Stimulated activated CD8-positive, alpha-beta memory T cell treated with anti-CD3 and anti-CD28 coated beads, Interleukin-12 subunit alpha, Interleukin-12 subunit beta, amount 100 ng/mL, for 24 hours (primary cell): ENCODE results near the gene SLC1A6.
"Not testable (repeated sequence)": the region's sequence is repeated elsewhere in the genome, so short reads cannot be mapped to it uniquely, and the experiment has no call there.

Experiments
- DNase-seq: peaks from one replicate; pipeline ENCODE4 v3.0.0-alpha.2; 2020; ENCODE audit errors: extremely low read depth

The SLC1A6 gene

DNA sequence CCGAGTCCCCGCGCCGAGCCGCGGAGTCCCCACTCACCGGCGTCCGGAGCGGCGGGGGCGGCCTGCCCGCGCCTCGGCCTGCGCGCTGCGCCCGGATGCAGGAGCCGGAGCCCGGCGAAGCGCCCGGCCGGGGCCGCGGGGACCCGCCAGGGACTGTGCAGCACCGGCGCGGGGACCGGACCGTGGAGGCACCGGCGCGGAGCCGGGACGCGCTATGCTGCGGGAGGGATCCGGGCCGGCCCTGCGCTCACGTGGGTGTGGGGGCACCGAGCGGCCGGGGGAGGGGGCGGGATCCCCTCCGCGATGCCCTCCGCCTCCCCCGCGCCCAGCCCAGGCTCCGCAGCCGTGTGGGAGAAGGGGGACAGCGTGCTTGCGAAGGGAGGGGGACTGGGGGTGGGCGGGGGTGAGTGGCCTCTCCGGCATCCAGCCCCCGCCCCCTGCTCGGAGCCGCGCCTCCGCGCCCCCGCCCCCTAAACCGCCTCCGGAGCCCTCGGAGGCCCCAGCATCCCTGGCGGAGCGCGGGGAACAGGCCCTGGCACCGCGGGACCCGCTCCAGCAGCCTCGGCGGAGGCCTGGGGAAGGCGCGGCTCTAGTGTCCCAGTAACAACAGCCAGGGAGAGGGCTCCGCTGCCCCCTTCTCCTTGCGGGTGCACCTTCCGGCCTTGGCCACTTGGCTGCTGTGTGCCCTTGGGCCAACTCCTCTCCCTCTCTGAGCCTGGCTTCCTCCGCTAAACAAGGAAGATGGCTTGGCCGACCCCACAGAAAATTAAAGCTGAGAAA is at the start of gene SLC1A6:
SLC1A6 (minus strand) TSS at position 389 of the 780 bp plus-strand sequence. CDS start 6,954 bp downstream, outside the sequence.
- no peak for DNase-seq

DNA sequence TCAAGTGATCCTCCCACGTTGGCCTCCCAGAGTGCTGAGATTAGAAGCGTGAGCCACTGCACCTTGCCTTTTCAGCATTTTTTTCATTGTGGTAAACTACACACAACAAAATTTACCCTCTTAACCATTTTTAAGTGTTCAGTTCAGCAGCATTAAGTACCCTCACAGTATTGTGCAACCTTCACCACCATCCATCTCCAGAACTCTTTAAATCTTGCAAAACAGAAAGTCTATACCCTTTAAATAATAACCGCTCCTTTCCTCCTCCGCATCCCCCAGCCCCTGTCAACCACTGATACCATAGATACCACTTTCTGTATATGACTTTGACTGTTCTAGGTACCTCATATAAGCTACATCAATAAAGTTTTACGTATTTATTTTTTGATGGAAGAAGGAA is 48.8 kb upstream of the SLC1A6 start:
- DNase-seq, result no peak

DNA sequence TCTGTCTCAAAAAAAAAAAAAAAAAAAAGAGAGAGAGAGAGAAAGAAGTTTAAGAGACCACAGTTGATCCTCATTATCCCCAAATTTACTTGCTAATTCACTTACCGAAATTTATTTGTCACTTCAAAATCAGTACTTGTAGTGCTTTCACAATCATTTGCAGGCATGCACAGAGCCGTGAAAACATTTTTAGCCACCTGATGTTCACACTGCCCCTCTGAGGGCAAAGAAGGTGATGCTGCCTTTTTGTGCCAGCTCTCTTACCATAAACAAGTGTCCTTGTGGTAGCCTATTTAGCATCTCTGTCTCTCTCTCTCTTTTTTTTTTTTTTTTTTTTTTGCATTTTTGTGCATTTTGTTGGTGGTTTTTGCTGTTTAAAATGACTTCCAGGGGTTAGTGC is 45.6 kb upstream of the SLC1A6 start:
- no peak for DNase-seq

DNA sequence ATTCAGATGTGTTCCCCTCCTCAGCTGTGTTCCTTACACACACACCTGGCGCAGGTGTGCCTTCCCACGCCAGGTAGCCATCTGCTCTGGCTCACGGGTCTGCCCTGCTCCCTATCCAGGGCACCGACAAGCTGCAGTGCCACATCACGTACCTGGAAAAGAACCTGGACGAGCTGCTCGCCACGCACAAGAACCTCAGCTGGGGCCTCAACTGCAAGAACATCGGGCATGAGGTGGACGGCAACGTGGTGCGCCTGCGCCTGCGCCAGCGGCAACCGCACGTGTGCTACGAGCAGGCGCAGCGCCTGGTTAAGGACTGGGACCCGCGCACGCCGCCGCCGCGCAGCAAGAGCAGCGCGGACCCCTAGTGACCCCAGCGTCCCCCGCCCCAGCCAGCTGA is 43.1 kb upstream of the SLC1A6 start:
- DNase-seq, result no peak

DNA sequence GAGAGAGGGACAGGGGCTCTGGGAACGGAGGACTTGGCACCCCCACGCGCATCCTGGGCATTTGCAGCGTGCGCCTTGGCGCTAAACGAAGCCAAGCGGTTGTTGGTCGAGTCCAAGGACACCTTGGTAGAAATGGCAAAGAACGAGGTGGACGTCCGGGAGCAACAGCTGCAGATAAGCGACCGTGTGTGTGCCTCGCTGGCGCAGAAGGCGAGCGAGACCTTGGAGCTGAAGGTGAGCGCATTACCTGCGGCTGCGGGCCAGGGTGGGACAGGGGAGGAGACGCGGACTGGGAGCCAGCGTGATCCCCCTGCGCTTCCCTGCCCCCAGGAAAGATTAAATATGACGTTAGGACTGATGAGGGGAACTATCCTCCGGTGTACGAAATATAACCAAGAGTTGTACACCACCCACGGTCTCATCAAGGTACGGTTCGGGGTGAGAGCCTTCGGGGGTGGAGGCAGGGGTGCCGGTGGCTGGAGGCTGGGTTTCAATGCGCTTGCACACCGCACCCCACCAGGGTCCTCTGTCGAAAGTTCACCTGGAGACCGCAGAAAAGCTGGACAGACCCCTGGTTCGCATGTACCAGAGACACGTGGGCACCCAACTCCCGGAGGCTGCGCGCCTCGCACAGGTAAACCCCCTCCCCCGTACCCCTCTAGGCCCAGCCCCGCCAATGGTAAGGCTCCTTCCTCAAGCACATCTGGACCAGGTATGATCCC is 41.8 kb upstream of the SLC1A6 start:
- no peak for DNase-seq

DNA sequence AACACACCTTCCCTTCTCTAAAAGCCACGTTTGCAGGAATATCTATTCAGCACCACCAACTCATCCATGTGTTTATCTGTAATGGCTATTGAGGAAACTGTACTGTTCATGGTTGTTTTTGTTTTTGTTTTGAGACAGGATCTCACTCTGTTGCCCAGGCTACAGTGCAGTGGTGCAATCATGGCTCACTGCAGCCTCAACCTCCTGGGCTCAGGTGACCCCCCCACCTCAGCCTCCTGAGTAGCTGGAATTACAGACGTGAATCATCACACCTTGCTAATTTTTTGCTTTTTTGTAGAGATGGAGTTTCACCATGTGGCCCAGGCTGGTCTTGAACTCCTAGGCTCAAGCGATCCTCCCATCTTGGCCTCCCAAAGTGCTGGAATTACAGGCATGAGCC is 39.2 kb upstream of the SLC1A6 start:
- DNase-seq, result not testable (repeated sequence)

DNA sequence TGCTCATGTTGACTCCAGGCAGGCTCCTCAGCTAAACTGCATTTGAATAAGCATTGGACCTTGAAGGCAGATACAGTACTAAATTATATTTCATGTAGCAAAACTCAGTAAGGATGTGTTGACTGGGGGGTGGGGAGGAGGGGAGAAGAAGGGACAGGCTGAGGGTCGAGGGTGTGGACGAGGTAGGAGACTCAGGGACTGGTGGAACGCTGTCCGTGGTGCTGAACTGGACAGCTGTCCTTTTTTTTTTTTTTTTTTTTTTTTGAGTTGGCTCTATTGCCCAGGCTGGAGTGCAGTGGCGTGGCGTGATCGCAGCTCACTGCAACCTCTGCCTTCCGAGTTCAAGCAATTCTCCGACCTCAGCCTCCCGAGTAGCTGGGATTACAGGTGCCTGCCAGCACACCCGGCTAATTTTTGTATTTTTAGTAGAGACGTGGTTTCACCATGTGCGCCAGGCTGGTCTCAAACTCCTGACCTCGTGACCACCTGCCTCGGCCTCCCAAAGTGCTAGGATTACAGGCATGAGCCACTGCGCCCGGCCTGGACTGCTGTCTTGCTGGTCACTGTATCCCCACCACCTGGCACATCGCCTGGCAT is 36.4 kb upstream of the SLC1A6 start:
- DNase-seq, result no peak

DNA sequence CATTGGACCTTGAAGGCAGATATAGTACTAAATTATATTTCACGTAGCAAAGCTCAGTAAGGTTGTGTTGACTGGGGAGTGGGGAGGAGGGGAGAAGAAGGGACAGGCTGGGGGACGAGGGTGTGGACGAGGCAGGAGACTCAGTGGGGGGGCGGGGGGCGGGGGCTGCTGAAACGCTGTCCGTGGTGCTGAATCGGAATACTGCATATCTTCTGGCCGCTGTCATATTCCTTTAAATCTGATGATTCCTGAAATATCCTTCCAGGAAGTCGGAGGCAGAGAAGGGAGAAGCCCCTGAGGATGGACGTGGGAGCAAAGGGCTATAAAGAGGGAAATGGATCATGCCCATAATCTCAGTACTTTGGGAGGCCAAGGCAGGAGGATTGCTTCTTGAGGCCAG is 34.9 kb upstream of the SLC1A6 start:
- DNase-seq, result no peak

DNA sequence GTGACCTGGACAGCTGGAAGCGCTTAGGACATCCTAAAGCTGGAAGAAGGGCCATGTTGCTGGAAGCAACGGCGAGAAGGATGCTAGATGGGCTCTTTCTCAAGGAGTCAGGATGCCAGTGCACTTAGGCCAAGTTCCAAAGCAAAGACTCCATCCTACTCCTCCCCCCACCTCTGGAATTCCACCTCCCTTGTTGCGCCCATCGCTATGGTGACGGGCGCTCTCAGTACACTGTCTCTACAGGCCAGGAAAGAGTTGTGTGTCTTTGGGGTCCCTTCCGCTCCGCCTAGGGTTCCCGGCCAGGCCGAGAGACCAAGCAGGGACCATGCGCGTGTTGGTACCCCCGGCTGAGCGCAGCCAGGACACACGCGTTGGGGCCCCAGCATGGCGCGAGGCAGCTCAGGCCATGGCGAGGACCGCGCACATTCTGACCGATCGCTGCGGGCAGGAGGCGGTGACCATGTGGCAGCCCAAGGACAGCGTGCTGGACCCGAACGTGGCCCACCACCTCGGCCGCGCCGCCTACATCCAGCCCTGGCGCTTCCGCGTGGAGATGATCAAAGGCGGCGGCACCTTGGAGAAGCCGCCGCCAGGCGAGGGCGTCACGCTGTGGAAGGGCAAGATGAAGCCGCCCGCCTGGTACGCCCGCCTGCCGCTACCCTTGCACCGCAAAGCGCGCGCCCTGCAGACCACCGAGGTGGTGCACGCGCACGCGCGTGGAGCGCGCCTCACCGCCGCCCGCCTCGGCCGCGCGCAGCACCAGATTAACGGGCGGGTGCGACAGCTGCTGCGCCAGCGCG is 31.0 kb upstream of the SLC1A6 start:
- no peak for DNase-seq

DNA sequence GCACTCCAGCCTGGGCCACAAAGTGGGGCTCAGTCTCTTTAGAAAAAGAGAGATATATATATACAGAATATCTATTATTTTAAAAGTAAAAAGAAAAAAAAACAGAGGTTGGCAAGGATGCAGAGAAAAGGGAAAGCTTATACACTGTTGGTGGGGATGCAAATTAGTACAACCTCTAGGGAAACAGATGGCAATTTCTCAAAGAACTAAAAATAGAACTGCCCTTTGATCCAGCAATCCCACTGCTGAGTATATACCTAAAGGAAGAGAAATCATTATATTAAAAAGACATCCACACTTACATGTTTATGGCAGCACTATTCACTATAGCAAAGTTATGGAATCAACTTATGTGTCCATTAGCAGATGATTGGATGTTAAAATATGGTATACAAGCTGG is 28.6 kb upstream of the SLC1A6 start:
- DNase-seq, result no peak

DNA sequence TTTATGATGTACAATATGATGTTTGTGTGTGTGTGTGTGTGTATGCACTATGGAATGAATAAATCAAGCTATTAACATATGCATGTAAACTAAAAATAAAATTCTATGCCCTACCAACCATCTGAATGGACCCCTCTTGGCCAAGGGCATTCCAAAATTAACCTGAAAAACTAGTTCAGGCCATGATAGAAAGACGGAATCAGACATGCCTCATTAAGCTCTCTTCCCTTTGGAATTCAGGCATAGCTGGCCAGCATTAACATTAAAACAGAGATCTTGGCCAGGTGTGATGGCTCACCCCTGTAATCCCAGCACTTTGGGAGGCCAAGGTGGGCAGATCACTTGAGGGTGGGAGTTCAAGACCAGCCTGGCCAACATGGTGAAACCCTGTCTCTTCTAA is 18.3 kb upstream of the SLC1A6 start:
- no peak for DNase-seq

DNA sequence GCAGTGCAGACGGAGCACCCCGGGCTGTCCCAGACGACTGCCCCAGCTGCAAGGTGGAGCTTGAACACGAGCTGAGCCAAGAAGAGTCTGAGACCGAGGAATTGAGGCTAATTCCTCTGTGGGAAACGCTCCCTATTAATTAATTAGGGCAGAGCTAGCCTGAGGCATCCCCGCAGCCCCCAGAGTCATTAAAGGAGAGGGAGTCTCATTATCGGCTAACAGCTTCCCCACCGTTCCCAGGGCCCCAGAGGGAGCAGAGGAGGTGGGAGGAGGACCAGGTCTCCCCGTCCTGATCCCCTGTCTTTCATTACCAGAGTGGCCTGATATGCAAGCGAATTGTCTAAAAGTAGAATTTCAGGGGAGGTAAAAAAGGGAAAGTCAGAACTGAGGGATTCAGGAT is 13.1 kb upstream of the SLC1A6 start:
- no peak for DNase-seq

DNA sequence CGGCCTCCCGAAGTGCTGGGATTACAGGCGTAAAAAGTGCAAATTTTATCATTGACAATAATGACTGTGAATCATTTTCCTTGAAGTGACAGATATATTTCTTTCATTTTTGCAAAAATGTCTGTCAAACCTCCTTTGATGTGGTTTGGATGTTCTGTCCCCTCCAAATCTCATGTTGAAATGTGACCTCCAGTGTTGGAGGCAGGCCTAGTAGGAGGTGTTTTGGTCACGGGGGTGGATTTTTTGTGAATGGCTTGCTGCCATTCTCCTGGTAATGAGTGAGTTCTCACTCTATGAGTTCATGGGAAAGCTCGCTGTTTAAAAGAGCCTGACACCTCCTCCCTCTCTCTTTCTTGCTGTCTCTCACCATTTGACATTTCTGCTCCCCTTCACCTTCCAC is 5.5 kb upstream of the SLC1A6 start:
- no peak for DNase-seq

DNA sequence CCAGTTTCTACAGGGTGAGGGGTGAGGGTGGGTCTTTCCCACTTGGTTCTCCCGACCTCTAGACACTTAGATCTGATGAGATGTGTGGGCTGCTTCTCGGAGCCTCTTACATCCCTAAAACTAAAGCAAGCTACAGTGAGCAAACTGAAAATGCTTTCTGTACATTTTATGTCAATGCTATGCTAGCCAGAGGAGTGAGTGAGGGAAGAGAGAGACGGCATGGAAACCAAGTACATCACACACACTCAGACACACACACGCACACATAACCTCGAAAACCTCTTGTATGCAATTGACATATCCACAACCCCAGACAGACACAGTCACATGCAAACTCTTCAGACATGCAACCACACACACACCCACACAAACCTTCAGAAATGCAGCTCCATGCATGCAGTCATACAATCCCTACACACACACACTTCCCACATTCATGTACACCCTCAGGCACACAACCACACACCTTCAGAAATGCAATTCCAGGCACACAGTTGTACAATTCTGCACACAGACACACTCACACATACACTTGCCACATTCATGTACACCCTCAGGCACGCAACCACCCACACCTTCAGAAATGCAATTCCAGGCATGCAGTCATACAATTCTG is 1.4 kb downstream of the SLC1A6 start:
- no peak for DNase-seq

DNA sequence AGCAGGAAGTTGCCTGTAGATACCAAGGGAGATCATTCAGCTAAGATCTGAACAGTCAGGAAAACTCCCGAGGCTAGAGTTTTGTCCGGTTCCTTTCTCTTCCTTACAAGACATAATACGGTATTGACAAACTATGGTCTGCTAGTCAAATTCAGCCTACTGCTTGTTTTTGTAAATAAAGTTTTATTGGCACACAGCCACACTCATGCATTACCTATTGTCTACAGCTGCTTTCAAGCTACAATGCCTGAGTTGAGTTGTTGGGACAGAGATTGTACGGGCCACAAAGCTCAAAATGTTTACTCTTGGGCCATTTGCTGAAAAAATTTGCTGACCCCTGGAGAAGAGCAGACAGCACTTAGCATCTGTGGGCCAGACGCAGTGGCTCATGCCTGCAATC is 2.5 kb downstream of the SLC1A6 start:
- no peak for DNase-seq

DNA sequence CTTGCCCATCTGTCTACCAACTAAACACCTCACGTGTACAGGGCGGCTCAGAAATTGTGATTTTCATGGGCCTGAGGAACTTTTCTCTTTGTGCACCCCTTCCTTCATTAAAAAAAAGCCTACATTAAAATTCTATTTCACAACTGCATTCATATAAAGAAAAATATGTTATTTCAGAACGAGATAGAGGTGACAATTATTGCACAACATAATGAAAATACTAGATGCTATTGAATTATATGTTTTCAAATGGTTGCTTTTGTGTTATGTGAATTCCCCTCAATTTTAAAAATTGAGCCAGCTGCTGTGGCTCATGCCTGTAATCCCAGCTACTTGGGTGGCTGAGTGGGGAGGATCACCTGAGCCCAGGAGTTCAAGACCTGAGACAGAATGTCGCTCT is 5.2 kb downstream of the SLC1A6 start:
- DNase-seq, result no peak

DNA sequence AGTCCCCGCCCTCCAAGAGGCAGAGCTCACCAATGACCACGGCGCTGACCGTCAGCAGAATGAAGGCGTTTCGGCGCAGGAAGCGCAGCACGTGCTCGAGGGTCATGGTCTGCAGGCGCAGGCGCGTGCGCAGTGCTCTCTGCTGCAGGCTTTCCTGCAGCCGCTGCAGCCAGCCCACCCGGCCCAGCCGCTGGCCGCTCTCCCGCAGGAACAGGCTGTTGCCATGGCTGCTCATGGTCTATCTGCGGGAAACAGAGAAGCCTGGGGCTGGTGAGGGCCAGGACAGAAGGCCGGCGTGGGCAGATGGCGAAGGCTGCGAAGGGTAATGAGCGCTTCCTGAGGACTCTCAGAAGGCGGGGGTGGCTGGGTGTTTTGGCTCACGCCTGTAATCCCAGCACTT is 7.0 kb downstream of the SLC1A6 start:
- DNase-seq, result no peak

DNA sequence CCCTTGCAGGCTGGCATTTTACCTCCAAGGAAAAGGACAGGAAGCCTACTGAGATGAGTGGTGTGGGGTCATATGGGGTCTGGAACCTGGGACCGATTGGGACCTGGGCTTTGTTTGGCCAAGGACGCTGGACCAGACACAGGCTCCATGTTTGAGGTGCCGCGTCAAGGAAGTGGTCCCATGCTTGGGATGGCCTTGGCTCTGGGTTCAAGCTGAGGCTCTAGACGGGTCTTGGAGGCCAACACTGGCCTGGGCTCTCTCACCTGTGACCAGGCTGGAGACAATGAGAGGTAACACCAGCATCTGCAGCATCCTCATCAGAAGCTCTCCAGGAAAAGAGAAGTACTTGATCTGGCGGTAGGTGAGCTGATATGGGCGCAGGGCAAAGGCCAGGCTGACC is 8.2 kb downstream of the SLC1A6 start:
- no peak for DNase-seq

DNA sequence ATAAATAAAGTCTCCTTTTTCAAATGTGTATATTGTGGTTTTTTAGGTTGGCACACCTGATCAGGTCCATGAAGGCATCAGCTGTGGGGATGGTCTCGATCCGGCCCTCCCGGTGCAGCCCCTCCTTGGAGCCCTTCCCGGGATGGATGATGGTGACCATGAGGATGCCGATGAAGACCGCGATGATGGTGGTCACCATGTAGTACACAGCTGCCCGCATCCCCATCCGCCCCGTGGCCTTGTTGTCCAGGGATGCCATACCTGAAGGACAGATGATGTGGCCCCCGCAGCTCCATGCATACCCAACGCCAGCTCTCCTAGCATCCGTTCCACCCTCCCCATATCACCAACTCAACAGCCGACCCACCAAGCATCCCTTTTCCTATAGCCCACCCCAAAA is 11.4 kb downstream of the SLC1A6 start:
- no peak for DNase-seq

DNA sequence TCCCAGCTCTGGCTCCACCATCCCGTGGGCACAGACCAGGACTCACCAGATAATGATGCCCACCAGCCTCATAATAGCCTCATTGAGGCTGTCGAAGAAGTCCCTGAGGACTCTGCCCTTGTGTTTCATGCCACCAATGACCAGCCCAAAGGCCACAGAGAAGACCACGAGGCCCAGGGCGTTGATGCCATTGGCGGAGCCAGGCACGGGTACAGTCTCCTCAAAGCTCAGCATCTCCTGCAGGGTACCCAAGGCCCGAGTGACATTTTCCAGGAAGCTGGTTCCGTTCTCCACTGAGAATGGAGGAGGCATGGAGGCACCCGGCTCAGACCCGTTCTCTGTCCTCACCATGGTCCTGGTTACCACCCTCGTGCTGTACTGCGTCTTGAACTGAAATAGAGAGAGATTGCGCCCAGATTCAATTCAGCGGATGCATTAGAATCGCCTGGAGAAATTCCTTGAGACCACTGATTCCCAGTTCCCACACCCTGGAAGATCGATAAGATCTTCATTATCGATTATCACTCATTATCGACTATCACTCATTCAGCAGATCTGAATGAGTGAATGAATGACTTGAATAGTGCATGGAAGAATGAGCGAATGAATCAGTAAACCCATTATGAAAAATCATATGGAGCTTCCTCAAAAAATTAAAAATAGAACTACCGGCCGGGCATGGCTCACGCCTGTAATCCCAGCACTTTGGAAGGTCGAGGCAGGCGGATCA is 17.5 kb downstream of the SLC1A6 start:
- DNase-seq, result no peak

DNA sequence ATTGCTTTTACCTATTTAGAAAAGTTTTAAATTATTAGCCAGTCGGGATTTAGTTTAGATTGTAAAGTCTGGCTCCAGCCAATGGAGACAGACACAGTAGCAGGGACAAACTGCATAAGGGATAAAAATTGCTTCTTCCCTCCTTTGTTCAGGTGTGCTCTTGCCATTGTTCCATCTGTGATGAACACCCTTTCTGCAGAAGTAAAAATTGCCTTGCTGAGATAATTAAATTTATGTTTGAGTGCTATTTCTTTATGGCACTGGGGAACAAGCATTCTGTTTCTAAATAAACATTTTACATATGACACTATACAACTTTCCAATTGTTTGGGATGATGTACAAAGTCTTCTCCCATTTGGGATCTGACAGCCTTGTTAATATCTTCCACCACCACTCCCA is 20.4 kb downstream of the SLC1A6 start:
- DNase-seq, result no peak
